Esophagus muscularis mucosa (tissue), 3 donors: ENCODE measurements around the gene PLEKHA6.

Experiments used
- CTCF ChIP-seq, 3 experiments: fragments of 200-600 bp in 2 of 3; fragments of 450-650 bp in 1 of 3; sonication (generic) in 2 of 3; IDR thresholded peaks; one replicate each; pipeline ENCODE4 v1.5.1; 2017 to 2019; ENCODE audit warnings: antibody characterized with exemption in 3 of 3, mild to moderate bottlenecking in 2 of 3, moderate library complexity in 1 of 3
- POLR2AphosphoS5 ChIP-seq, 2 donors: sonication (generic); formaldehyde crosslinking; IDR thresholded peaks; one replicate each; pipeline ENCODE4 v1.6.1; 2017; ENCODE audit warnings: antibody characterized with exemption in 2 of 2

- TF ChIP-seq POLR2AphosphoS5 (IDR thresholded peaks at IDR 0.05) (no peak), CTCF (IDR thresholded peaks at IDR 0.05) (peak; percentile 51 to 61 (median 58))
Measured at GRCh38 chr1:204213668-204214662, 145.8 kb downstream of the PLEKHA6 start, which contains the start of gene GOLT1A.
